ENCODE data around the gene TBC1D24. TPM values are rescaled to one million over a fixed set of nuclear protein-coding genes. Genes with fewer than 3 reads are reported as not detected.

Gene TBC1D24
- total and polyA plus RNA-seq, 2 donors (not counting 1 experiment from before 2014, with no cell fraction given), result 7.1 to 9.4 TPM

DNA sequence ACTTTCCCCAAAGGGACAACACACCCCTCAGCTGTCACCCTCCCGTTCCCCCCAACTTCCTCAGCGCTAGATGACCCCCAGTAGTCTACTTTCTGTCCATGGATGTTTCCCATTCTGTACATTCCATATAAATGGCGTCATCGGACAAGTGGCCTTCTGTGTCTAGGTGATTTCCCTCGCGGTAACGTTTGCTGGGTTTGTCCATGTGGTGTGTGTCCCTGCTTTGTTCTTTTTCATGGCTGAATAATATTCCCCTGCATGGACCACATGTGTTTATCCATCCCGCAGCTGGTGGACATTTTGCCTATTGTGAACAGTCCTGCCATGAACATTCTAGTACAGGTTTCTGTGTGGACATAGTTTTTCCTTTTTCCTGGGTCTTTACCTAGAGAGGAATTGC is 22.3 kb upstream of the TBC1D24 start:
- CTCF ChIA-PET, result no interaction called here
- no peak overlapping the region for H3K27ac ChIP-seq (ENCODE audit: low read length in 2 of 2)
- no peak overlapping the region for H2AFZ ChIP-seq (ENCODE audit: insufficient read depth, low read depth, low read length, poor library complexity, severe bottlenecking)
- POLR2A ChIA-PET, result interaction anchor here (0.6 kb wide), 1 partner anchor 21 kb away, joined by 5 read pairs; no protein-coding TSS in a partner anchor
- TF ChIP-seq EZH2 (IDR thresholded peaks at IDR 0.05; ENCODE audit: borderline replicate concordance, insufficient read depth, low read depth, low read length, poor library complexity, severe bottlenecking), result no peak
- TF ChIP-seq, protein P1, sequence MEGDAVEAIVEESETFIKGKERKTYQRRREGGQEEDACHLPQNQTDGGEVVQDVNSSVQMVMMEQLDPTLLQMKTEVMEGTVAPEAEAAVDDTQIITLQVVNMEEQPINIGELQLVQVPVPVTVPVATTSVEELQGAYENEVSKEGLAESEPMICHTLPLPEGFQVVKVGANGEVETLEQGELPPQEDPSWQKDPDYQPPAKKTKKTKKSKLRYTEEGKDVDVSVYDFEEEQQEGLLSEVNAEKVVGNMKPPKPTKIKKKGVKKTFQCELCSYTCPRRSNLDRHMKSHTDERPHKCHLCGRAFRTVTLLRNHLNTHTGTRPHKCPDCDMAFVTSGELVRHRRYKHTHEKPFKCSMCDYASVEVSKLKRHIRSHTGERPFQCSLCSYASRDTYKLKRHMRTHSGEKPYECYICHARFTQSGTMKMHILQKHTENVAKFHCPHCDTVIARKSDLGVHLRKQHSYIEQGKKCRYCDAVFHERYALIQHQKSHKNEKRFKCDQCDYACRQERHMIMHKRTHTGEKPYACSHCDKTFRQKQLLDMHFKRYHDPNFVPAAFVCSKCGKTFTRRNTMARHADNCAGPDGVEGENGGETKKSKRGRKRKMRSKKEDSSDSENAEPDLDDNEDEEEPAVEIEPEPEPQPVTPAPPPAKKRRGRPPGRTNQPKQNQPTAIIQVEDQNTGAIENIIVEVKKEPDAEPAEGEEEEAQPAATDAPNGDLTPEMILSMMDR (IDR thresholded peaks at IDR 0.05), result no peak
- H3K9me3 ChIP-seq (ENCODE audit: control extremely low read depth in 1 of 3, control insufficient read depth in 2 of 3, insufficient read depth in 1 of 3, low read length in 2 of 3), result peaks cover 0 to 2% (median 0%) of the 10 kb centered on the region in 3 donors
- H3K4me1 ChIP-seq (ENCODE audit: control insufficient read depth in 2 of 2, insufficient read depth in 2 of 2, low read length in 2 of 2), result no peaks in the 10 kb centered on the region
- Mint-ChIP-seq H3K27ac (no peak overlapping the region), H3K27me3 (no peaks in the 10 kb centered on the region), H3K4me3 (no peak overlapping the region), H3K9me3 (ENCODE audit: insufficient read depth) (no peaks in the 10 kb centered on the region), H3K4me1 (no peaks in the 10 kb centered on the region)
- DNase-seq (no peak), ATAC-seq (ENCODE audit: low read depth) (no peak)
- peaks cover 7% of the 10 kb centered on the region for H3K79me2 ChIP-seq (ENCODE audit: control insufficient read depth, insufficient read depth, low read length)
- peaks cover 0 to 24% of the 10 kb centered on the region in 2 experiments for H3K36me3 ChIP-seq (replicated peaks in 1 of 2; ENCODE audit: control extremely low read depth in 1 of 2, control insufficient read depth in 1 of 2, extremely low read depth in 1 of 2, insufficient read depth in 2 of 2, low read length in 1 of 2)
- H3K4me2 ChIP-seq (replicated peaks; ENCODE audit: low read depth, low read length, poor library complexity, severe bottlenecking), result no peak overlapping the region
- no peaks in the 10 kb centered on the region for H4K20me1 ChIP-seq (ENCODE audit: control insufficient read depth, insufficient read depth, low read length, poor library complexity, severe bottlenecking)
- WGBS (ENCODE audit: insufficient coverage), result 98% methylated on average over 8 of the region's 8 CpGs
- intact Hi-C loops (cut with micrococcal nuclease), result no loop called here
- no peak overlapping the region for H3K4me3 ChIP-seq (ENCODE audit: control extremely low read depth in 1 of 5, extremely low read depth in 1 of 5, insufficient read depth in 1 of 5, low read depth in 2 of 5, low read length in 4 of 5)
- H3K27me3 ChIP-seq (replicated peaks in 1 of 4; ENCODE audit: control extremely low read depth in 1 of 4, control insufficient read depth in 3 of 4, insufficient read depth in 4 of 4, low read length in 3 of 4), result no peaks in the 10 kb centered on the region
- H3K9ac ChIP-seq (ENCODE audit: low read length), result no peak overlapping the region

DNA sequence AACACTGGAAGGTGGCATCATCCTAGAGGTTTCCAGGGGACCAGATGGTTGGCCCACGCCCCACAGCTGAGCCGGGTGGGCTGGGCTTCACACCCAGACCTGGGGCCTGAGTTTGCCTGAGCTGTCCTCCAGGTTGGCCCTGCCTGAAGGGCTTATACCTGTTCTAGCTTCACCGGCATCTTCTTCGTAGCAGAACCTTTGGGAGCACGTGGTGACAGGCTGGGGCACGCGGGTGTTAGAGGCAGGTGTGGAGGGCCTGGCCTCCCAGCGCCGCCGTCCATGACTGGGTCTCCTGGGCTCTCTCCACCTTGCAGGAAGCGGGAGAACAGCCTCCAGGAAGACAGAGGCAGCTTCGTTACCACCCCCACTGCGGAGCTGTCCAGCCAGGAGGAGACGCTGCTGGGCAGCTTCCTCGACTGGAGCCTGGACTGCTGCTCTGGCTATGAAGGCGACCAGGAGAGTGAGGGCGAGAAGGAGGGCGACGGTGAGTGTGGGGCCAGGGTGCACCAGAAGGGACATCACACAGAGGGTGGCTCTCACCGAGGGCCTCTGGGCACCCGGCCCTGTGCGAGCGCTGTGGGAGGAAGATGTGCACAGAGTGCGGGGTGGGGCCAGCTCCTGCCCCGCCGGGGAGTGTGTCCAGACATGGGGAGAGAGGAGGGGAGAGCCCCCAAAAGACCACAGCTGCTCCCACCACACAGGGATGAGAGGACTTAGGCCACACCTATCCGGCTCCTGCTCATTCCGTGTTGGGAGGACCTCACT is 19.7 kb upstream of the TBC1D24 start:
- no peak overlapping the region for H3K27ac Mint-ChIP-seq
- ATAC-seq (ENCODE audit: low read depth) (no peak), DNase-seq (no peak)
- Histone ChIP-seq H3K27me3 (replicated peaks in 1 of 4; ENCODE audit: control extremely low read depth in 1 of 4, control insufficient read depth in 3 of 4, insufficient read depth in 4 of 4, low read length in 3 of 4) (no peaks in the 10 kb centered on the region), H3K4me3 (ENCODE audit: control extremely low read depth in 1 of 5, extremely low read depth in 1 of 5, insufficient read depth in 1 of 5, low read depth in 2 of 5, low read length in 4 of 5) (no peak overlapping the region), H2AFZ (ENCODE audit: insufficient read depth, low read depth, low read length, poor library complexity, severe bottlenecking) (no peak overlapping the region), H3K9me3 (ENCODE audit: control extremely low read depth in 1 of 3, control insufficient read depth in 2 of 3, insufficient read depth in 1 of 3, low read length in 2 of 3) (peaks cover 0 to 2% (median 0%) of the 10 kb centered on the region in 3 donors), H3K4me2 (replicated peaks; ENCODE audit: low read depth, low read length, poor library complexity, severe bottlenecking) (no peak overlapping the region), H3K27ac (ENCODE audit: low read length in 2 of 2) (no peak overlapping the region), H3K9ac (ENCODE audit: low read length) (no peak overlapping the region), H3K79me2 (ENCODE audit: control insufficient read depth, insufficient read depth, low read length) (no peaks in the 10 kb centered on the region), H3K4me1 (ENCODE audit: control insufficient read depth in 2 of 2, insufficient read depth in 2 of 2, low read length in 2 of 2) (peaks cover 7 to 10% of the 10 kb centered on the region in 2 donors), H3K36me3 (replicated peaks in 1 of 2; ENCODE audit: control extremely low read depth in 1 of 2, control insufficient read depth in 1 of 2, extremely low read depth in 1 of 2, insufficient read depth in 2 of 2, low read length in 1 of 2) (peaks cover 0 to 12% of the 10 kb centered on the region in 2 experiments), H4K20me1 (ENCODE audit: control insufficient read depth, insufficient read depth, low read length, poor library complexity, severe bottlenecking) (no peaks in the 10 kb centered on the region)
- no peak for TF ChIP-seq EZH2 (IDR thresholded peaks at IDR 0.05; ENCODE audit: borderline replicate concordance, insufficient read depth, low read depth, low read length, poor library complexity, severe bottlenecking)
- TF ChIP-seq, protein P1 (IDR thresholded peaks at IDR 0.05), result no peak
- 98% methylated on average over 25 of the region's 28 CpGs for WGBS (ENCODE audit: insufficient coverage)
- ChIA-PET CTCF (no interaction called here), POLR2A (no interaction called here)
- intact Hi-C loops (cut with micrococcal nuclease), result no loop called here
- peaks cover 6% of the 10 kb centered on the region for H3K4me1 Mint-ChIP-seq
- H3K4me3 Mint-ChIP-seq, result no peak overlapping the region
- no peaks in the 10 kb centered on the region for H3K9me3 Mint-ChIP-seq (ENCODE audit: insufficient read depth)
- no peaks in the 10 kb centered on the region for H3K27me3 Mint-ChIP-seq

Measured in B cell (primary cell).